OCI-LY3 (cell line): ENCODE results near the gene PTPRT.

Experiments used
- H2AFZ ChIP-seq: fragments of 200-600, 300-600 bp; shearing (Covaris generic); 2 replicates; pipeline ENCODE4 v1.6.0; 2014; ENCODE audit warnings: antibody characterized with exemption, low read depth, low read length
- H3K27ac ChIP-seq: fragments of 200-600, 300-600 bp; sonication (generic); 2 replicates; pipeline ENCODE4 v1.5.1; 2014; ENCODE audit warnings: mild to moderate bottlenecking, low read length, moderate library complexity, mixed read lengths
- H3K27me3 ChIP-seq: fragments of 200-600, 300-600 bp; sonication (generic); 2 replicates; pipeline ENCODE4 v1.6.1; 2014; ENCODE audit warnings: low read depth, low read length, mixed read lengths
- H3K36me3 ChIP-seq: fragments of 200-600, 300-600 bp; sonication (generic); replicated peaks from 2 replicates; pipeline ENCODE3; 2014; ENCODE audit warnings: low read depth, low read length, mixed read lengths
- H3K4me1 ChIP-seq: fragments of 300-600, 200-600 bp; sonication (generic); 2 replicates; pipeline ENCODE4 v1.6.1; 2014; ENCODE audit warnings: low read length, mixed read lengths
- H3K4me2 ChIP-seq: fragments of 200-600, 300-600 bp; sonication (generic); 2 replicates; pipeline ENCODE4 v1.6.1; 2014; ENCODE audit warnings: low read length, mixed read lengths
- H3K4me3 ChIP-seq: fragments of 300-600, 200-600 bp; sonication (generic); 2 replicates; pipeline ENCODE4 v1.5.1; 2014; ENCODE audit warnings: antibody characterized with exemption, mild to moderate bottlenecking, low read length, moderate library complexity
- H3K79me2 ChIP-seq: fragments of 300-600, 200-600 bp; shearing (Covaris generic); 2 replicates; pipeline ENCODE4 v1.6.1; 2014; ENCODE audit warnings: mild to moderate bottlenecking, low read length, mixed read lengths
- H3K9ac ChIP-seq: fragments of 300-600, 200-600 bp; shearing (Covaris generic); 2 replicates; pipeline ENCODE4 v1.6.0; 2014; ENCODE audit warnings: mild to moderate bottlenecking, low read length, moderate library complexity
- H3K9me3 ChIP-seq: fragments of 200-600, 300-600 bp; shearing (Covaris generic); 2 replicates; pipeline ENCODE4 v1.6.1; 2014; ENCODE audit warnings: low read length, mixed read lengths; ENCODE audit not compliant: insufficient read depth
- H4K20me1 ChIP-seq: fragments of 200-600, 300-600 bp; sonication (generic); 2 replicates; pipeline ENCODE4 v1.6.1; 2016; ENCODE audit warnings: low read length, mixed read lengths; ENCODE audit not compliant: insufficient read depth
- EZH2phosphoT487 ChIP-seq: fragments of 200-600 bp; shearing (Covaris generic); IDR thresholded peaks from 2 replicates; pipeline ENCODE4 v1.6.1; 2018; ENCODE audit warnings: antibody characterized with exemption, mixed run types, low read depth
- TF ChIP-seq, protein P1 (sequence below): fragments of 200-600, 300-600 bp; sonication (generic); IDR thresholded peaks from 2 replicates; pipeline ENCODE4 v1.5.1; 2014; ENCODE audit warnings: antibody characterized with exemption, low read length, low read depth

The PTPRT gene

DNA sequence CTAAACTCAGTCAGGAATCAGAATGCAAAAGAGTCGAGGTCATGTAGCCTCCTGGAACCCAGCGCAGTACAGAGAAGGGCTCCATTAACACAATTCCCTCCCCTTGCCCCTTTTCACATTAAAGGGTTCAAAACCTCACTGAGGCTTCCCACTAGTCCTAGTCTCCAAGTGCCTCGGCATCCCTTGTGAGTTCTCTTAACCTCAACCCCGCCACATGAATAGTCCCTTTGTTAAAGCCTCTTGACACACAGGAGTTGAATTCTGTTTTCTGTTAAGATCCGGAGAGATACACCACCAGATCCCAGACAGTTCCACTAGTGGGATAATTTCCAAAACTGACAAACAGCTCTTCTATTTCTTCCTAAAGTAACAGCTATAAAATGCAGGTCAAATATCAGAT, 17.8 kb downstream of the PTPRT start:
- Histone ChIP-seq H3K9me3 (no peaks in the 10 kb centered on the region), H3K27ac (no peak overlapping the region), H3K9ac (no peak overlapping the region), H3K4me2 (no peak overlapping the region), H3K4me3 (no peak overlapping the region), H3K79me2 (no peaks in the 10 kb centered on the region), H3K27me3 (peaks cover 54% of the 10 kb centered on the region), H2AFZ (no peak overlapping the region), H4K20me1 (no peaks in the 10 kb centered on the region), H3K4me1 (no peaks in the 10 kb centered on the region), H3K36me3 (no peaks in the 10 kb centered on the region)
- TF ChIP-seq EZH2phosphoT487: no peak
- TF ChIP-seq, protein P1, sequence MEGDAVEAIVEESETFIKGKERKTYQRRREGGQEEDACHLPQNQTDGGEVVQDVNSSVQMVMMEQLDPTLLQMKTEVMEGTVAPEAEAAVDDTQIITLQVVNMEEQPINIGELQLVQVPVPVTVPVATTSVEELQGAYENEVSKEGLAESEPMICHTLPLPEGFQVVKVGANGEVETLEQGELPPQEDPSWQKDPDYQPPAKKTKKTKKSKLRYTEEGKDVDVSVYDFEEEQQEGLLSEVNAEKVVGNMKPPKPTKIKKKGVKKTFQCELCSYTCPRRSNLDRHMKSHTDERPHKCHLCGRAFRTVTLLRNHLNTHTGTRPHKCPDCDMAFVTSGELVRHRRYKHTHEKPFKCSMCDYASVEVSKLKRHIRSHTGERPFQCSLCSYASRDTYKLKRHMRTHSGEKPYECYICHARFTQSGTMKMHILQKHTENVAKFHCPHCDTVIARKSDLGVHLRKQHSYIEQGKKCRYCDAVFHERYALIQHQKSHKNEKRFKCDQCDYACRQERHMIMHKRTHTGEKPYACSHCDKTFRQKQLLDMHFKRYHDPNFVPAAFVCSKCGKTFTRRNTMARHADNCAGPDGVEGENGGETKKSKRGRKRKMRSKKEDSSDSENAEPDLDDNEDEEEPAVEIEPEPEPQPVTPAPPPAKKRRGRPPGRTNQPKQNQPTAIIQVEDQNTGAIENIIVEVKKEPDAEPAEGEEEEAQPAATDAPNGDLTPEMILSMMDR: no peak

DNA sequence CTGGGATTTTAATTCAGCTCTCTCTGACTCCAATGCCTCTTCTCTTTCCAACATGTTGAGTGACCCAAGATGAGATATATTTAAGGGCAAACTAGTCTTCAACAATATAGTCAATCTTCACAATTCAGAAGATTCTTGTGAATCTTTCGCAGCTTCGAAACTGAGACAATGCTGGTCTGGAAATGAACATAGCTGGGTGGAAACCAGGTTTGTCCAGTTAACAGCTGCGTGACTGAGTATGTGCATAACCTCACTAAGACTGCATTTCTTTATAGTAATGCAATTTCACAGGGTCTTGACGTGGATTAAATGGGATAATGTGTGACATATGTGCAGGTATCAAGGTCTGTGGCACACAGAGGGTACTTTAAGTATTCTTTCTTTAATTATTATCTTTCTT, 18.9 kb downstream of the PTPRT start:
- no peaks in the 10 kb centered on the region for H3K36me3 ChIP-seq

DNA sequence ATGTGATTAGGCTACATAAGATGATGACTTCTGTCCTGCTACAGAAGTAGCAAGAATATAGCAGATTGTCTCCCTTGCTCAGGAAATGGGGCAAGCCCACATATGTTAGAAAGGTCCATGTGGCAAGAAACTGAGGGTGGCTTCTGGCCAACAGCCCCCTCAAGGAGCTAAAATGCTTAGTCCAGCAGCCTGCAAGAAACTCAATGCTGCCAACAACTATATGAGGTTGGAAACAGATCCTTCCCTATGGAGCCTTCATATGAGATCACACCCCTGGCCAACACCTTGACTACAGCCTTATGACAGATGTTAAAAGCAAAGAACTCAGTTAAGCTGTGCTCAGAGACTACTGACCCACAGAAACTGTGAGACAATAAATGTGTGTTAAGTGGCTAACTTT, 22.1 kb downstream of the PTPRT start:
- Histone ChIP-seq H3K4me1 (no peaks in the 10 kb centered on the region), H3K9me3 (no peaks in the 10 kb centered on the region), H3K9ac (no peak overlapping the region), H3K27me3 (peaks cover 36% of the 10 kb centered on the region), H3K4me3 (no peak overlapping the region), H3K79me2 (no peaks in the 10 kb centered on the region), H3K27ac (no peak overlapping the region), H2AFZ (no peak overlapping the region), H4K20me1 (no peaks in the 10 kb centered on the region), H3K36me3 (no peaks in the 10 kb centered on the region), H3K4me2 (no peak overlapping the region)
- no peak for TF ChIP-seq EZH2phosphoT487
- TF ChIP-seq, protein P1: no peak

More for the DNA sequence above, 18.9 kb downstream of the PTPRT start:
- no peak overlapping the region for H3K9ac ChIP-seq
- H3K4me2 ChIP-seq: no peak overlapping the region
- TF ChIP-seq, protein P1: no peak
- TF ChIP-seq EZH2phosphoT487: no peak
- H4K20me1 ChIP-seq: no peaks in the 10 kb centered on the region
- no peak overlapping the region for H3K27ac ChIP-seq
- H3K27me3 ChIP-seq: peaks cover 50% of the 10 kb centered on the region
- no peaks in the 10 kb centered on the region for H3K4me1 ChIP-seq
- H2AFZ ChIP-seq: no peak overlapping the region
- no peak overlapping the region for H3K4me3 ChIP-seq
- no peaks in the 10 kb centered on the region for H3K79me2 ChIP-seq
- H3K9me3 ChIP-seq: no peaks in the 10 kb centered on the region

DNA sequence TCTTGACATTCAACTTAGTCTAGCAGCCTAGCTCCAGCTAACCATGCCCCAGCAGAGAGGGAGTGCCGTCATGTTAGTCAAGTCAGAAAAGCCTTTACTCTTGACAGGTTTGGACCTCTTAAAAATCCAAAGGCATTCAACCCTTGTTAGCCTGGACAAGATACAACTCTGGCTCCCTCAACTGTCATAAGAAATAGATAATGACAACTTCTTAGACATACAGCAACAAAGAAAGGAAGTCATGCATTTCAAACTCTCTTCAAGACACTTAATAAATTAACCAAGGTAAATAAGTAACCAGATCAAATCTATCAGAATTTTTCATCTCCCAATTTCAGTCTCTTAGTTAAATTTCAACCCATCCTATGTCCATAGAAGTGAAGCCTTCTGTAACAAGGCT, 22.7 kb downstream of the PTPRT start:
- Histone ChIP-seq H3K4me3 (no peak overlapping the region), H4K20me1 (no peaks in the 10 kb centered on the region), H3K4me2 (no peak overlapping the region), H3K4me1 (no peaks in the 10 kb centered on the region), H3K79me2 (no peaks in the 10 kb centered on the region), H3K27ac (no peak overlapping the region), H3K9me3 (no peaks in the 10 kb centered on the region), H2AFZ (no peak overlapping the region), H3K27me3 (peaks cover 30% of the 10 kb centered on the region), H3K9ac (no peak overlapping the region), H3K36me3 (no peaks in the 10 kb centered on the region)
- no peak for TF ChIP-seq EZH2phosphoT487
- TF ChIP-seq, protein P1: no peak
